IMR-90 (cell line): ENCODE measurements around the gene PRKG2.
A peak's percentile ranks its signal among the peaks of the same experiment; 100 is the strongest.

Experiments used
- CEBPB ChIP-seq: IDR thresholded peaks from 2 replicates; pipeline ENCODE4 v1.6.1; 2012; ENCODE audit warnings: low read depth, low read length, improper control_type of control experiment
- POLR2A ChIP-seq: IDR thresholded peaks from 2 replicates; pipeline ENCODE4 v1.6.1; 2012; ENCODE audit warnings: mild to moderate bottlenecking, low read depth, low read length
- RFX5 ChIP-seq: IDR thresholded peaks from 2 replicates; pipeline ENCODE4 v1.8.0; 2012; ENCODE audit warnings: low read depth, mild to moderate bottlenecking, low read length, moderate library complexity
- SMC3 ChIP-seq: fragments of 150-350 bp; IDR thresholded peaks from 2 replicates; pipeline ENCODE4 v1.6.1; 2016; ENCODE audit warnings: low read depth, mild to moderate bottlenecking, antibody characterized with exemption, low read length, moderate library complexity

- TF ChIP-seq CEBPB (no peak), POLR2A (no peak), SMC3 (peak; percentile 62), RFX5 (no peak)
Observed at GRCh38 chr4:81084029-81084428, 131.0 kb downstream of the PRKG2 start.
